Spleen (tissue), 11 donors: ENCODE data around the gene FH. TPM values are rescaled to one million over a fixed set of nuclear protein-coding genes. Genes with fewer than 3 reads are reported as not detected.
A peak's percentile ranks its signal among the peaks of the same experiment; 100 is the strongest.

Experiments
- DNase-seq: peaks from one replicate; pipeline ENCODE4 v3.0.0-alpha.2; 2020
- H3K27ac ChIP-seq, 8 donors: fragments of 200-600 bp; sonication (generic) in 7 of 8; 1 replicate in 4 of 8; 2 replicates in 4 of 8; pipeline versions ENCODE4 v1.5.0 to v1.8.0; 2016 to 2021; ENCODE audit warnings: inconsistent platforms in 4 of 8, mild to moderate bottlenecking in 4 of 8, moderate library complexity in 1 of 8
- H3K27me3 ChIP-seq, 7 donors: fragments of 200-600 bp; sonication (generic) in 6 of 7; replicated peaks in 1 of 7; 1 replicate in 4 of 7; 2 replicates in 3 of 7; pipeline versions ENCODE4 v1.5.0 to v1.8.0; 2016 to 2021; ENCODE audit warnings: inconsistent platforms in 3 of 7, mild to moderate bottlenecking in 1 of 7
- H3K36me3 ChIP-seq, 6 donors: fragments of 200-600 bp; sonication (generic) in 5 of 6; 1 replicate in 4 of 6; 2 replicates in 2 of 6; pipeline versions ENCODE4 v1.5.0 to v1.8.0; 2016 to 2021; ENCODE audit warnings: inconsistent platforms in 2 of 6
- H3K4me1 ChIP-seq, 6 donors: fragments of 200-600 bp; sonication (generic) in 5 of 6; 1 replicate in 3 of 6; 2 replicates in 3 of 6; pipeline versions ENCODE4 v1.5.0 to v1.8.0; 2016 to 2021; ENCODE audit warnings: inconsistent platforms in 3 of 6
- H3K4me3 ChIP-seq, 8 donors: fragments of 200-600 bp; sonication (generic) in 7 of 8; 1 replicate in 4 of 8; 2 replicates in 4 of 8; pipeline versions ENCODE4 v1.5.0 to v1.8.0; 2016 to 2021; ENCODE audit warnings: inconsistent platforms in 4 of 8, mild to moderate bottlenecking in 4 of 8, moderate library complexity in 2 of 8
- H3K9me3 ChIP-seq, 8 donors: fragments of 200-600 bp; sonication (generic) in 7 of 8; 1 replicate in 4 of 8; 2 replicates in 4 of 8; pipeline versions ENCODE4 v1.5.0 to v1.8.0; 2016 to 2021; ENCODE audit warnings: inconsistent platforms in 4 of 8
- CTCF ChIP-seq, 11 experiments: fragments of 200-600 bp in 7 of 11; fragments of 450-650 bp in 4 of 11; sonication (generic) in 4 of 11; IDR thresholded peaks in 8 of 11; conservative IDR thresholded peaks in 3 of 11; 1 replicate in 7 of 11; 2 replicates in 4 of 11; pipeline versions ENCODE4 v1.4.0 to v1.8.0; 2016 to 2021; ENCODE audit warnings: antibody characterized with exemption in 11 of 11, inconsistent platforms in 4 of 11, mild to moderate bottlenecking in 1 of 11
- POLR2A ChIP-seq, 3 donors: fragments of 450-650 bp; IDR thresholded peaks; one replicate each; pipeline ENCODE4 v1.5.1; 2017; ENCODE audit warnings: antibody characterized with exemption in 3 of 3, mild to moderate bottlenecking in 1 of 3
- POLR2AphosphoS5 ChIP-seq, 3 donors: sonication (generic); formaldehyde crosslinking; IDR thresholded peaks; one replicate each; pipeline ENCODE4 v1.5.1; 2017; ENCODE audit warnings: antibody characterized with exemption in 3 of 3
- WGBS, 5 donors: extraction: QIAGEN DNeasy Blood & Tissue Kit in 3 of 5; methylation state at CpG; one replicate each; pipeline versions ENCODE4 v1.1.5 to v1.1.7; 2013 to 2018; 5-methylcytosine and 5-hydroxymethylcytosine counted together
- intact Hi-C: fragments of 100-400 bp; cut with DNase I; formaldehyde crosslinking; loops from one replicate; pipeline ENCODE4 v1.15.0; 2023; ENCODE audit warnings: low total_unique reads
- polyA plus RNA-seq, 3 donors: library from polyadenylated mRNA; stranded (reverse); fragments of 200-250 nt; gene quantifications; one replicate each; pipeline ENCODE4 v1.2.1, GENCODE V29; 2013
- total RNA-seq, 7 donors: library from RNA; depleted of rRNA in 3 of 7; stranded (reverse); fragments of >200 nt in 3 of 7; fragmentation: NEBNext Ultra II Directional in 4 of 7; extraction: Animal tissue kit (Norgen Biotek cat#: 25700) in 4 of 7; gene quantifications; one replicate each; pipeline versions ENCODE4 v1.1.0 to v1.2.1, GENCODE V29; 2016 to 2021
- donor health status: healthy with polysubstance abuse.
- donor health status: DM: no; HTN: no; CAD: no; lungs with moderate emphysema.
- donor health status: DM: no; HTN: no; CAD: no.
- donor health status: Bipolar disorder and iron deficiency.
- donor health status: healthy.
- donor health status: DM: no; HTN: no; CAD: no.
- donor health status: DM: yes; HTN: yes; CAD: no.

Gene FH
- total and polyA plus RNA-seq, 10 donors: 24.4 to 49.5 (median 34.5) TPM

GRCh38 chr1:241531195-241532161 lies 11.9 kb upstream of the FH start:
- Histone ChIP-seq H3K9me3 (no peaks in the 10 kb centered on the region), H3K36me3 (no peaks in the 10 kb centered on the region), H3K27me3 (no peaks in the 10 kb centered on the region), H3K4me1 (peaks cover 0 to 47% (median 10%) of the 10 kb centered on the region in 6 donors), H3K4me3 (peak overlapping the region; percentile 32 to 70 (median 42)), H3K27ac (peak overlapping the region; percentile 24 to 86 (median 83))
- intact Hi-C loops: loop anchor here (10.0 kb wide), 1 partner anchor 93 kb away; no protein-coding TSS in a partner anchor
- DNase-seq: no peak
- TF ChIP-seq CTCF (IDR thresholded peaks at IDR 0.05 in 8 of 11, conservative IDR thresholded peaks at IDR 0.05 in 3 of 11): peak in 10 of 11 experiments; percentile 20 to 79 (median 63)
- no peak for TF ChIP-seq POLR2AphosphoS5 (IDR thresholded peaks at IDR 0.05)
- no peak for TF ChIP-seq POLR2A (IDR thresholded peaks at IDR 0.05)
- WGBS, 5 donors: 0 to 3% (median 3%) methylated on average over 11 of the region's 11 CpGs

DNA sequence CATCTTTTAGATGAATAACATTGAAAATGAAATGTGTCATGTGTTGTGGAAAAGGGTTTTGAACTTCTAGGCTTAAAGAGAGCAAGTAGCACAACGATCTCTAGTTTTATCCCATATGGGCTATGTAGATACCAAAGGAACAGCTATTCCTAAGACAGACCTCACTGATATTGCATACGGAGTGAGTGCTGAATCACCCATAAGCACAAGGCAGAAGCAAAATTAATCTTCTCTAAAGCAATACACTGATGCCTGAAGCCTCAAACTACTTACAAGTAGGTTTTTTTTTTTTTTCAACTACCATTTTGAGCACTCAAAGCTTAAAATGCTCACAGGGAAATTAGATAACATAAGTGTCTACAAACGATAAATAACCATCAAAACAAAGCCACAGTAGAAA lies 7.6 kb upstream of the FH start:
- 83 to 88% (median 86%) methylated on average over 3 of the region's 3 CpGs for WGBS, 5 donors
- Histone ChIP-seq H3K36me3 (no peaks in the 10 kb centered on the region), H3K27ac (no peak overlapping the region), H3K27me3 (no peaks in the 10 kb centered on the region), H3K9me3 (no peaks in the 10 kb centered on the region), H3K4me1 (peaks cover 0 to 14% (median 7%) of the 10 kb centered on the region in 6 donors), H3K4me3 (no peak overlapping the region)
- intact Hi-C loops: no loop called here
- no peak for DNase-seq
- TF ChIP-seq CTCF (IDR thresholded peaks at IDR 0.05 in 8 of 11, conservative IDR thresholded peaks at IDR 0.05 in 3 of 11): no peak

GRCh38 chr1:241525026-241525425 lies 5.5 kb upstream of the FH start:
- Histone ChIP-seq H3K27me3 (no peaks in the 10 kb centered on the region), H3K36me3 (no peaks in the 10 kb centered on the region), H3K4me3 (no peak overlapping the region), H3K4me1 (peaks cover 0 to 6% (median 4%) of the 10 kb centered on the region in 6 donors), H3K27ac (no peak overlapping the region), H3K9me3 (no peaks in the 10 kb centered on the region)
- 66 to 83% (median 74%) methylated on average over 3 of the region's 3 CpGs for WGBS, 5 donors
- no peak for DNase-seq
- intact Hi-C loops: no loop called here
- TF ChIP-seq POLR2A (IDR thresholded peaks at IDR 0.05): no peak
- no peak for TF ChIP-seq POLR2AphosphoS5 (IDR thresholded peaks at IDR 0.05)
- no peak for TF ChIP-seq CTCF (IDR thresholded peaks at IDR 0.05 in 8 of 11, conservative IDR thresholded peaks at IDR 0.05 in 3 of 11)

GRCh38 chr1:241521718-241522117 lies 2.2 kb upstream of the FH start:
- intact Hi-C loops: no loop called here
- H3K4me3 ChIP-seq: no peak overlapping the region
- H3K36me3 ChIP-seq: peaks cover 0 to 3% (median 0%) of the 10 kb centered on the region in 6 donors
- H3K27ac ChIP-seq: no peak overlapping the region
- 93 to 96% (median 94%) methylated on average over 2 of the region's 2 CpGs for WGBS, 5 donors
- no peak for DNase-seq
- H3K27me3 ChIP-seq: no peaks in the 10 kb centered on the region
- H3K9me3 ChIP-seq: no peaks in the 10 kb centered on the region
- peaks cover 14 to 32% (median 23%) of the 10 kb centered on the region in 6 donors for H3K4me1 ChIP-seq
- no peak for TF ChIP-seq POLR2A (IDR thresholded peaks at IDR 0.05)
- no peak for TF ChIP-seq CTCF (IDR thresholded peaks at IDR 0.05 in 8 of 11, conservative IDR thresholded peaks at IDR 0.05 in 3 of 11)
- no peak for TF ChIP-seq POLR2AphosphoS5 (IDR thresholded peaks at IDR 0.05)
